GM18858 (cell line): ENCODE measurements around the gene CAPN14.
"Not testable (repeated sequence)": the region's sequence is repeated elsewhere in the genome, so short reads cannot be mapped to it uniquely, and the experiment has no call there.

Source experiments
- ATAC-seq: cut with Tn5 transposase; IDR thresholded peaks from one replicate; pipeline ENCODE4 v1.9.1; 2021; ENCODE audit not compliant: unreplicated experiment

CAPN14 gene

DNA sequence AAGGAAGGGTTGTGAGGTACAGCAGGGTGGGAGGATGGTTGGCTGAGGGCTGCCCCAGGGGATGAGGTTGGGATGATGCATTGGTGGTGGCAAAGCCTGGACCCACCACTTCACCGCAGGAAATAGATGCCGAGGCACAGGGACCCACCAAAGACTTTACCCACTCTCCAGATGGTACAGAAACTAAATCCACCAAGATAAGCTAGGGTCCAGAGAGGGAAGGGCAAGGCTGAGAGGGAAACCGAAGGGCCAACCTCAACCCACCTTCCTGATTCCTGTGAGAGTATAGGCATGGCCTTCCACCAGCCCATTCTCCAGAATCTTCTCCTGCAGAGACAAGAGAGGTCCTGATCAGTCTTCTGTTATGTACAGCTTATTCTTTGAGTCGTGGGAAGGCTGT lies 18.1 kb downstream of the CAPN14 start:
- ATAC-seq, result no peak

GRCh38 chr2:31197669-31198068 lies 19.6 kb downstream of the CAPN14 start:
- no peak for ATAC-seq

DNA sequence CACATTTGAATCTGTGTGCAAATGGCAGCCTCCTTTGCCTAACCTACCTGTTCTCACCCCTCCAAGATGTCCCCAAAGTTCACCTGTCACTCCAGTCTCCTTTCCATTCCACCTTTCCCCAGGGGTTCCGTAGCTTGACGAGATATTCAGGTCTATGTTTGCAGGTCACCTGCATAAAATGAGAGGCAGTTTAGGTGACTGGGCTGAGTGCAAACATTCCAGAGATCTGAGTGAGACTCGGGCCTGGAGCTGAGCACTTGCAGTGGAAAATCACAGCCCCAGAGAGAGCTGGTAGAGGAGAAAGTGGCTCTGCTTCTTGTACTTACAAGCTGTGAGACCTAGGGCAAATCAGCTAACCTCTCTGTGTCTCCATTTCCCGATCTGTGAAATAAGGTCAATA lies 20.1 kb downstream of the CAPN14 start:
- no peak for ATAC-seq

DNA sequence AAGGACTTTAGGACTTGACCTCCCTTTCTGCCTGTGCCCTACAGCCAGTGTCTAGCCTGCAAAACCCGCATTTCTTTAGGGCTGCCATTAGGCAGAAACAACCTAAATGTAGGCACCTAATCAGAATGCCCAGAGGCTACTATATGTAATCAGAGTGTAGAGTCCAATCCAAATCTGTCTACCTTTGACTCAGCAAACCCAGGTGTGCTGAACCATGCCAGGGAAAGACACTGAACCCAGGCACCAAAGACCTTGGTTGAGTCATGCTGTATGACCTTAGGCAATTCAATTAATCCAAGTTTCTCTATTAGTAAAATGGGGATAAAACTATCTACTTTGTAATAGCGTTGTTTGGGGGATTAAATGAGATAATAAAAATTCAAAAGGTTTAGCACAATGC lies 20.7 kb downstream of the CAPN14 start:
- no peak for ATAC-seq

DNA sequence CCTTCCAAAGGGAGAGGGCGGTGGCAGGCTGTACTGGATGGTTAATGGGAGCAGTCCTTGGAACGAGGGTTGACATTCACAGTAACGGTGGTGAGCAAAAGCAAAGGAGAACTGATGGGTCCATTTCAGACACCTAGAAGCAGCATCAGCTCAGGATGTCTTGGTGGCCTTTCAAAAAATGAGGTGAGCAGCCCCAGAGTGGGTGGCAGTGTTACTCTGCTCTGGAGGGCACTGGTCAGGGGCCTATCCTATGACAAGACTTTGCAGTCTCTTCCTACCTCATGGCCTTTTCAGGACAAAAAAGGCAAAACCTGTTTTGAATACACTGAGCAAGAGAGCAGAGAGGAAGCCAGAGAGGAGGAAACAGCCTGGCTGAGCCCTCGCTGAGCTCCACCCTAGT lies 23.5 kb downstream of the CAPN14 start:
- no peak for ATAC-seq

DNA sequence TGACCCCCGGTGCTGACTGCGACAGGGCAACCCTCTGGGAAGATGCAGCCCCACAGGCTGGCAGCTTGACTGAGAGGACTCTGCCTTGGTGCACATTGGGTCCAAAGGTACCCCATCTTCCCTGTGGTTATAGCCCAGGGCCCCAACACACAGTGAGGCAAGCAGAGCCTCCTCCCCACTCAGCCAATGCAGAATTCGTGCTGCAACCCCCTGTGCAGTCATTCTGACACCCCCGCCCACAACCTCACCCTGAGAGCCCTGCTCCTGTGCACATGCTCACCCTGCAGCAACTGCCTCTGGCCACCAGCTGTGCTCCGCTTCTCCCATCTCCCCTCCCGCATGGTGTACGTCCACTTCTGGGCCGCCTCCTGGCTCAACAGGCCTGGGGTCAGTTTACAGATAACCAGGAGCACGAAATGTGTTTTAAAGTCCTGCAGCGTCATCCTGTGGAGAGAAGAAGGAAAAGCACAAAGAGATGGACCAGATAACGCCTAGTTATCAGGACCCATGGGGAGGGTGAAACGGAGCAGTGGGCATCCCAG lies 24.4 kb downstream of the CAPN14 start:
- no peak for ATAC-seq

DNA sequence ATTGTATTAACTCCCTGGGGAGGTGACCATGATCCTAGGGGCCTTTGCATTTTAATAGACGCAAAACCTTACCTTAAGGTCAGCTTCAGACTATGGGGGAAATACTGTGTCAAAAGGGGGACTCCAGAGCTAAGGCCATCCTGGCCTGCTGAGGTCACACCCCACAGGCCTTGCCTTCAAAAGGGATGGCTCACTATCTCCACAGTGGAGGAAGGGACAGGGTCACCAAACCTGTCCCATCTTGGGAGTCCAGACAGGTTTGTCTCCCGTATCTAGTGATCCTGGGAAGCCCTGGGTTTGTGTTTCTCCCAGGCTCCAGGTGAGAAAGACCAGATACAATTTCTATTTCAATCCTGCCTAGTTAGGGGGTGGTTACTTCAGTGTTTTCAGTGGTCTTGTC lies 24.9 kb downstream of the CAPN14 start:
- no peak for ATAC-seq

DNA sequence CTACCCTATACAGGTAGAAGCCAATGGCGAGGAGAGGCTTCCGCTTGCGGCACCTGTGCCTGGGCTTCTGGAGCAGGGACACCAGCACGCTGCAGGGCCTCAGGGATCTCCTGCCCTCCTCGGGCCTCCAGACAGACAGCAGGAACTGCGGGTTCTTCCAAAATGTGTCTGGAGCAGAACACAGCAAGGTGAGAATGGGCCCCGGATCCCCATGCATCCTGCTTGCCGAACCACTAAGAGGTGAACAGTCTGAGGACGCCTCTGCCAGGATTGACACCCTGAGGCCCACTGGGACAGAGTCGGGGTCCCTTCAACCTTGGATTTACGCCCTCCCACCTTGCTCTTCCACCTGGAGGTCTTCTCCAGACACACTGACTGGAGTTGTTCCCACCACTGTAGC lies 25.4 kb downstream of the CAPN14 start:
- ATAC-seq, result no peak

DNA sequence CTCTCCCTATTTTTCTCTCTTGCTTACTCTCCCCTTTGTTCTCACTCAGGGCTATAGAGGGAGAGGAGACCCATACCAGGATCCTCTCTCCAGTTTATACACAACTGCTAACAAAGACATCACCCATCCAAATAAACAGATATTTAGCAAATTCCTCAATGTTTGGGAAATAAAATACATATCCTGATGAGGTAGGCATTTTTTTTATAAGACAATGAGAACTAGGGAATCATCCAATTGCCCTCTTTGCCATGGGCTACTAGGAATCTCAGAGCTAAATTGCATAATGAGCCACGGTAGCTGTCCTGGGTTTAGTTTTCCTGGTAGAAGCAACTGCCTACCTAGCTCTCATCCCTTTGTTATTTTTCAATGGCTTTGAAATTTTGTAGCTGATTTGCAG lies 27.1 kb downstream of the CAPN14 start:
- no peak for ATAC-seq

- no peak for ATAC-seq
These were observed 28.2 kb downstream of the CAPN14 start for GRCh38 chr2:31189141-31189540.

- ATAC-seq, result no peak
These were observed 29.2 kb downstream of the CAPN14 start for GRCh38 chr2:31188131-31188530.

- no peak for ATAC-seq
These were observed 30.1 kb downstream of the CAPN14 start for GRCh38 chr2:31187166-31187565.

- not testable (repeated sequence) for ATAC-seq
These were observed 33.3 kb downstream of the CAPN14 start for GRCh38 chr2:31183973-31184372.

DNA sequence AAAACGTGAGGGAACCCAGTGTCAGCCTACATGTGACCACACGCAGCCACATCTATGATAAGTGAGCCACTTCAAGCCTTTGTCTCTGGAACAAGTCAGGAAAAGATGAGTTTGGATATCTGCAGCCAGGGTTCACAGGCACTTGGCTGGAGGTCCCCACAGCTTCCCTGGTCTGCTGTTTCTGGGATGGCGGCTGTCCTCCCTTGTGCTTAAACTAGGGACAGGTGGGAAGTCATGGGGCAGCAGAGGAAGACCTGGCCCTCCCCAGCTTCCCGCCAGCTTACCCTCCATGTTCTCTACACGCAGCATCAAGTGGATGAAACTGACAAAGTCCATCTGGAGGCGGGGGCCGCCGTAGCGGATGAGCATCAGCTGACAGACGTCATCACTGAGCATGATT lies 40.6 kb downstream of the CAPN14 start:
- ATAC-seq, result no peak

- ATAC-seq, result no peak
These were observed 46.2 kb downstream of the CAPN14 start for GRCh38 chr2:31171142-31171541.

GRCh38 chr2:31170071-31170698 lies 47.1 kb downstream of the CAPN14 start:
- ATAC-seq, result no peak

DNA sequence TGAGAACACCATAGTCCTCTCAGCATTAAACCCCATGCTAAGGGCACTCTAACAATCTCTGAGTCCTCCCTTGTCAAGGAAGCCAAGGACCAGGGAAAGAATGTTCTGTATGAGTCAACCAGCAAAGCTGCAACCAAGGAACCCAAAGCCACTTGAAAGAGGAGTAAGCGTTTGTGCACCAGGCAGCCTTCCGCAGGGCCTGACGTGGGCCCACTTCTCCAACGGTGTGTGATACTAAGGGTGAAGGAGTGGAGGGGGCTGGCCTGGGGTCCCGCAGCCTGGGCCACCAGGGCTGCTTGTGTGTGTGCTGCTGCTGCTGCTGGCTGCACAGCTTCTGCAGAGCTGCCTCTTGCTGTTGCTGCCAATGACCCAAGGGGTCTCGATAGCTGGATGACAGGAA lies 49.0 kb downstream of the CAPN14 start:
- ATAC-seq, result no peak

DNA sequence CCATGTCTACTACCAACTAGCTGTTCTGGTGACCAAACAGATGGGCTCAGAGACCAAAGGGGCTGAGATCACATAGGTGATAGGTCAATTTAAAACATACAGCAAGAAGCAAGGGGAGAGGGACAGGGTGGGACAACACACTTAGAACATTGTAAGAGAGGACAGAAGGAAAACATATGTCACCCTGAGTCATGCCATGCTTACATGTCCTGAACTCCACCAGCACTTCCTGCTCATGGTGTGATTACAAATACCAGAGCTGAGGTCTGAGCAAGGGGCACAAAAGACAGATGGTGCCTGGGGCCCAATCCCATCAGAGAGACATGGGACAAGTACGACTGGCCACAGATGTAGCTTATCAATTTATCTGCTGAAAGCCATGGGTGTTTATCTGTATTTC lies 50.4 kb downstream of the CAPN14 start:
- no peak for ATAC-seq

- no peak for ATAC-seq
These were observed 54.2 kb downstream of the CAPN14 start for GRCh38 chr2:31163011-31163539.

GRCh38 chr2:31161637-31162036 lies 55.7 kb downstream of the CAPN14 start:
- ATAC-seq, result no peak

- ATAC-seq, result no peak
These were observed 65.8 kb downstream of the CAPN14 start for GRCh38 chr2:31151501-31151900.

- no peak for ATAC-seq
These were observed 67.1 kb downstream of the CAPN14 start for GRCh38 chr2:31150120-31150670.

GRCh38 chr2:31148514-31148913 lies 68.8 kb downstream of the CAPN14 start:
- no peak for ATAC-seq
